CD14-positive monocyte (primary cell): ENCODE data around the gene RCOR1. TPM values are rescaled to one million over a fixed set of nuclear protein-coding genes. Genes with fewer than 3 reads are reported as not detected.

Experiments used
- DNase-seq, 3 donors: peaks; one replicate each; pipeline ENCODE4 v3.0.0-alpha.2; 2011 to 2022
- H2AFZ ChIP-seq: 2 replicates; pipeline ENCODE4 v1.6.0; 2012; ENCODE audit warnings: mild to moderate bottlenecking, low read depth, low read length, inconsistent platforms; ENCODE audit not compliant: insufficient read depth, poor library complexity, severe bottlenecking
- H3K27ac ChIP-seq, 2 donors: 1 replicate in 1 of 2; 2 replicates in 1 of 2; pipeline ENCODE4 v1.5.1; 2012 to 2013; ENCODE audit warnings: low read length in 2 of 2, control low read depth in 1 of 2, inconsistent platforms in 1 of 2, low read depth in 1 of 2, mild to moderate bottlenecking in 1 of 2
- H3K27me3 ChIP-seq, 2 donors: one replicate each; pipeline versions ENCODE4 v1.6.0 to v1.6.1; 2011 to 2013; ENCODE audit warnings: low read length in 2 of 2; ENCODE audit not compliant: control insufficient read depth in 2 of 2, insufficient read depth in 2 of 2
- H3K36me3 ChIP-seq, 2 donors: replicated peaks in 1 of 2; 1 replicate in 1 of 2; 2 replicates in 1 of 2; pipeline versions ENCODE4 v1.5.1 to v1.6.1; 2012 to 2013; ENCODE audit warnings: low read length in 2 of 2, control low read depth in 1 of 2, inconsistent platforms in 1 of 2, mild to moderate bottlenecking in 1 of 2; ENCODE audit not compliant: insufficient read depth in 2 of 2, control insufficient read depth in 1 of 2
- H3K4me1 ChIP-seq, 2 donors: 1 replicate in 1 of 2; 2 replicates in 1 of 2; pipeline versions ENCODE4 v1.5.1 to v1.6.1; 2012 to 2013; ENCODE audit warnings: low read length in 2 of 2, control low read depth in 1 of 2, inconsistent platforms in 1 of 2, mild to moderate bottlenecking in 1 of 2, moderate library complexity in 1 of 2; ENCODE audit not compliant: insufficient read depth in 2 of 2, control insufficient read depth in 1 of 2
- H3K4me2 ChIP-seq: replicated peaks from 2 replicates; pipeline ENCODE3; 2012; ENCODE audit warnings: low read length, moderate library complexity, mild to moderate bottlenecking; ENCODE audit not compliant: poor library complexity, severe bottlenecking; ENCODE audit errors: extremely low read depth
- H3K4me3 ChIP-seq, 3 experiments: fragments of 200-600 bp in 1 of 3; sonication (generic) in 1 of 3; replicated peaks in 1 of 3; 1 replicate in 2 of 3; 2 replicates in 1 of 3; pipeline ENCODE4 v1.5.1; 2011 to 2013; ENCODE audit warnings: low read length in 3 of 3, mild to moderate bottlenecking in 3 of 3, control low read depth in 2 of 3, low read depth in 2 of 3, inconsistent platforms in 1 of 3, moderate library complexity in 1 of 3
- H3K79me2 ChIP-seq: 2 replicates; pipeline ENCODE4 v1.6.0; 2012; ENCODE audit warnings: mild to moderate bottlenecking, control low read depth, inconsistent platforms, low read length, moderate library complexity; ENCODE audit not compliant: insufficient read depth
- H3K9ac ChIP-seq: 2 replicates; pipeline ENCODE4 v1.6.0; 2017; ENCODE audit warnings: low read length, mild to moderate bottlenecking; ENCODE audit not compliant: insufficient read depth, poor library complexity, severe bottlenecking
- H3K9me3 ChIP-seq, 2 donors: replicated peaks in 1 of 2; 1 replicate in 1 of 2; 2 replicates in 1 of 2; pipeline versions ENCODE4 v1.5.1 to v1.6.1; 2012 to 2013; ENCODE audit warnings: low read length in 2 of 2, control low read depth in 1 of 2; ENCODE audit not compliant: control insufficient read depth in 1 of 2, insufficient read depth in 1 of 2
- H4K20me1 ChIP-seq: 2 replicates; pipeline ENCODE4 v1.6.0; 2012; ENCODE audit warnings: mild to moderate bottlenecking, low read length, control low read depth, moderate library complexity; ENCODE audit not compliant: insufficient read depth
- H3K27ac Mint-ChIP-seq, 7 donors: one replicate each; pipeline ENCODE4 v1.8.0; 2020; ENCODE audit warnings: mild to moderate bottlenecking in 7 of 7, mixed read lengths in 7 of 7, moderate library complexity in 6 of 7, inconsistent platforms in 2 of 7
- H3K27me3 Mint-ChIP-seq, 3 donors: one replicate each; pipeline ENCODE4 v1.8.0; 2021 to 2022; ENCODE audit warnings: low read depth in 3 of 3, mild to moderate bottlenecking in 3 of 3, mixed read lengths in 3 of 3, moderate library complexity in 3 of 3, inconsistent platforms in 1 of 3
- H3K36me3 Mint-ChIP-seq, 2 donors: one replicate each; pipeline ENCODE4 v1.8.0; 2020; ENCODE audit warnings: mixed read lengths in 2 of 2, inconsistent platforms in 1 of 2, mild to moderate bottlenecking in 1 of 2
- H3K4me1 Mint-ChIP-seq: one replicate; pipeline ENCODE4 v1.8.0; 2020; ENCODE audit warnings: mild to moderate bottlenecking, mixed read lengths
- H3K4me3 Mint-ChIP-seq, 2 donors: one replicate each; pipeline ENCODE4 v1.8.0; 2020; ENCODE audit warnings: mild to moderate bottlenecking in 2 of 2, mixed read lengths in 2 of 2, moderate library complexity in 1 of 2
- H3K9me3 Mint-ChIP-seq, 7 donors: one replicate each; pipeline ENCODE4 v1.8.0; 2020 to 2022; ENCODE audit warnings: mixed read lengths in 7 of 7, mild to moderate bottlenecking in 6 of 7, moderate library complexity in 6 of 7, inconsistent platforms in 2 of 7
- WGBS: methylation state at CpG from one replicate; pipeline ENCODE4 v1.1.5; 2013; ENCODE audit warnings: missing lambda C conversion rate; ENCODE audit not compliant: insufficient coverage; 5-methylcytosine and 5-hydroxymethylcytosine counted together
- intact Hi-C, 2 donors: fragments of 100-400 bp; cut with micrococcal nuclease; formaldehyde crosslinking; loops; one replicate each; pipeline versions ENCODE4 v1.15.0 to v1.15.1; 2023
- polyA plus RNA-seq, 3 donors: library from polyadenylated mRNA; depleted of rRNA in 1 of 3; unstranded in 2 of 3; stranded (reverse) in 1 of 3; fragments of 300-500 nt in 2 of 3; fragments of >200 nt in 1 of 3; fragmentation: Illumina TruSeq in 2 of 3; gene quantifications; 1 replicate in 2 of 3; 2 replicates in 1 of 3; pipeline ENCODE4 v1.2.3, GENCODE V29; 2012 to 2021
- TF ChIP-seq, protein P1 (sequence below): fragments of 200-600 bp; IDR thresholded peaks from one replicate; pipeline ENCODE4 v1.8.0; 2022; ENCODE audit warnings: antibody characterized with exemption, mild to moderate bottlenecking

The RCOR1 gene
- polyA plus RNA-seq, 3 donors: 2.1 to 36.6 (median 2.3) TPM

DNA sequence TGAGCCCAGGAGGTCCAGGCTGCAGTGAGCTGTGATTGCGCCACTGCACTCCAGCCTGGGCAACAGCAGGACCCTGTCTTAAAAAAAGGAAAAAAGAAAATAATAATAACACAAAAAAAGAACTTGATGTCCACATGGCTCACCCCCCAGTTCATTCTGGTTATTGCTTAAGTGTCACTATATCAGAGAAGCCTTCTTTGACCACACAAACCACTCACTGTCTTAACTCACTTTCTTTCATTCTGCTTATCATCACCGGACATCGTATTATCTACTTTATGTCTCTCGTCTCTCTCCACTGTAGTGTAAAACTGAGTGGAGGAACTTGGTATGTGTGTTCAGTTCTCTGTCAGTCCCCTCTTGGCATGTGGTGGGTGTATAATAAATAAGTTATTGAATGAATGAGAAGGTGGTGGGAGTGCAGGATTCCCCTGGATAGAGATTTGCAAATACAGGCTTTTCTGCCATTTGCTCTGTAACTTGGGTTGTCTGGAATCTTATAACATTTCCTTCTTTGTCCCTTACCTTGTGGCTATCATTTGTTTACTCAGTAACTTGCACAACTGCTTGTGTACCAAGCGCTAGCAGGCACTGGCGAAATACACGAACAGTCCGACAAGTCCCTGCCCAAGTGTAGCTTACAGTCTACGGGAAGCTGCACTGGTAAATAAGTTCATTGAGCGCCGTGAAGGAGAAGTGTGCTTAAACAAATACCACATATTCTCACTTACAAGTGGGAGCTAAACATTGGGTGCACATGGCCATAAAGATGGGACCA is 98.2 kb downstream of the RCOR1 start:
- peaks cover 15 to 18% of the 10 kb centered on the region in 2 donors for H3K4me1 ChIP-seq
- peaks cover 100% of the 10 kb centered on the region for H3K79me2 ChIP-seq
- no peak overlapping the region for H3K9ac ChIP-seq
- Mint-ChIP-seq H3K4me3 (no peak overlapping the region), H3K36me3 (peaks cover 9 to 15% of the 10 kb centered on the region in 2 donors), H3K27me3 (peaks cover 0 to 1% (median 0%) of the 10 kb centered on the region in 3 donors), H3K4me1 (peaks cover 46% of the 10 kb centered on the region), H3K27ac (peak overlapping the region in 6 of 7 donors; percentile 25 to 66 (median 39)), H3K9me3 (no peaks in the 10 kb centered on the region)
- peak overlapping the region in 1 of 2 donors; percentile 10 for H3K27ac ChIP-seq
- DNase-seq: no peak
- no peak overlapping the region for H3K4me2 ChIP-seq
- peaks cover 0 to 8% of the 10 kb centered on the region in 2 donors for H3K36me3 ChIP-seq
- TF ChIP-seq, protein P1, sequence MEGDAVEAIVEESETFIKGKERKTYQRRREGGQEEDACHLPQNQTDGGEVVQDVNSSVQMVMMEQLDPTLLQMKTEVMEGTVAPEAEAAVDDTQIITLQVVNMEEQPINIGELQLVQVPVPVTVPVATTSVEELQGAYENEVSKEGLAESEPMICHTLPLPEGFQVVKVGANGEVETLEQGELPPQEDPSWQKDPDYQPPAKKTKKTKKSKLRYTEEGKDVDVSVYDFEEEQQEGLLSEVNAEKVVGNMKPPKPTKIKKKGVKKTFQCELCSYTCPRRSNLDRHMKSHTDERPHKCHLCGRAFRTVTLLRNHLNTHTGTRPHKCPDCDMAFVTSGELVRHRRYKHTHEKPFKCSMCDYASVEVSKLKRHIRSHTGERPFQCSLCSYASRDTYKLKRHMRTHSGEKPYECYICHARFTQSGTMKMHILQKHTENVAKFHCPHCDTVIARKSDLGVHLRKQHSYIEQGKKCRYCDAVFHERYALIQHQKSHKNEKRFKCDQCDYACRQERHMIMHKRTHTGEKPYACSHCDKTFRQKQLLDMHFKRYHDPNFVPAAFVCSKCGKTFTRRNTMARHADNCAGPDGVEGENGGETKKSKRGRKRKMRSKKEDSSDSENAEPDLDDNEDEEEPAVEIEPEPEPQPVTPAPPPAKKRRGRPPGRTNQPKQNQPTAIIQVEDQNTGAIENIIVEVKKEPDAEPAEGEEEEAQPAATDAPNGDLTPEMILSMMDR: no peak
- H4K20me1 ChIP-seq: peaks cover 100% of the 10 kb centered on the region
- 100% methylated on average over 2 of the region's 11 CpGs for WGBS
- no peak overlapping the region for H3K4me3 ChIP-seq
- no peak overlapping the region for H2AFZ ChIP-seq
- intact Hi-C loops: loop anchor here in 1 of 2 donors (10.0 kb wide), 1 partner anchor 604 kb away; no protein-coding TSS in a partner anchor
- no peaks in the 10 kb centered on the region for H3K9me3 ChIP-seq
- no peaks in the 10 kb centered on the region for H3K27me3 ChIP-seq

DNA sequence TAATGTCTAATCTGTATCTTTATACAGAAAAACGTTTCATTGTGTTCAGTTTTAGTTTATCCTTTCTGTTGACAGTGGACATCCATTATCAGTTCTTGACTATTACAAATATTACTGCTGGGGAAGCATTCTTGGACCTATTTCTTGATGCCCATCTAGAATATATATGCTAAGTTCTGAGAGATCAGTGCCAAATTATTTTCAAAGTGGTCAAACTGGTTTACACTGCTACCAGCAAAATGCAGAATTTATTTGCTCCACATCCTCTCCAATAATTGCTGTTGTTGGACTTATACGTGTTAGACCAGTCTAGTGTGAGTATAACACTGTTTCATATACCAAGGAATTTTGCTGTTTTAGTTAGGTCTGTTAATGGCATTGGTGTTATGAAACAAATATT is 99.3 kb downstream of the RCOR1 start:
- H3K4me3 Mint-ChIP-seq: no peak overlapping the region
- no peak overlapping the region for H3K27ac Mint-ChIP-seq
- peaks cover 100% of the 10 kb centered on the region for H3K79me2 ChIP-seq
- H3K36me3 ChIP-seq: no peaks in the 10 kb centered on the region
- no CpG with 5 or more reads among the region's 2 CpGs for WGBS
- H3K4me1 ChIP-seq: peaks cover 15 to 18% of the 10 kb centered on the region in 2 donors
- peaks cover 45% of the 10 kb centered on the region for H3K4me1 Mint-ChIP-seq
- no peak overlapping the region for H3K9ac ChIP-seq
- H3K27me3 ChIP-seq: no peaks in the 10 kb centered on the region
- intact Hi-C loops: loop anchor here in 1 of 2 donors (10.0 kb wide), 1 partner anchor 603 kb away; no protein-coding TSS in a partner anchor
- H3K36me3 Mint-ChIP-seq: peaks cover 3 to 8% of the 10 kb centered on the region in 2 donors
- H3K4me2 ChIP-seq: no peak overlapping the region
- TF ChIP-seq, protein P1: no peak
- no peak overlapping the region for H3K4me3 ChIP-seq
- H3K27me3 Mint-ChIP-seq: peaks cover 0 to 1% (median 0%) of the 10 kb centered on the region in 3 donors
- no peaks in the 10 kb centered on the region for H3K9me3 Mint-ChIP-seq
- H3K27ac ChIP-seq: no peak overlapping the region
- H3K9me3 ChIP-seq: no peaks in the 10 kb centered on the region
- no peak overlapping the region for H2AFZ ChIP-seq
- H4K20me1 ChIP-seq: peaks cover 100% of the 10 kb centered on the region
- DNase-seq: no peak
